OCI-LY3 (cell line): ENCODE measurements around the gene ITGB6.

Experiments used
- H2AFZ ChIP-seq: fragments of 200-600, 300-600 bp; shearing (Covaris generic); 2 replicates; pipeline ENCODE4 v1.6.0; 2014; ENCODE audit warnings: antibody characterized with exemption, low read depth, low read length
- H3K27ac ChIP-seq: fragments of 200-600, 300-600 bp; sonication (generic); 2 replicates; pipeline ENCODE4 v1.5.1; 2014; ENCODE audit warnings: mild to moderate bottlenecking, low read length, moderate library complexity, mixed read lengths
- H3K27me3 ChIP-seq: fragments of 200-600, 300-600 bp; sonication (generic); 2 replicates; pipeline ENCODE4 v1.6.1; 2014; ENCODE audit warnings: low read depth, low read length, mixed read lengths
- H3K36me3 ChIP-seq: fragments of 200-600, 300-600 bp; sonication (generic); replicated peaks from 2 replicates; pipeline ENCODE3; 2014; ENCODE audit warnings: low read depth, low read length, mixed read lengths
- H3K4me1 ChIP-seq: fragments of 300-600, 200-600 bp; sonication (generic); 2 replicates; pipeline ENCODE4 v1.6.1; 2014; ENCODE audit warnings: low read length, mixed read lengths
- H3K4me2 ChIP-seq: fragments of 200-600, 300-600 bp; sonication (generic); 2 replicates; pipeline ENCODE4 v1.6.1; 2014; ENCODE audit warnings: low read length, mixed read lengths
- H3K4me3 ChIP-seq: fragments of 300-600, 200-600 bp; sonication (generic); 2 replicates; pipeline ENCODE4 v1.5.1; 2014; ENCODE audit warnings: antibody characterized with exemption, mild to moderate bottlenecking, low read length, moderate library complexity
- H3K79me2 ChIP-seq: fragments of 300-600, 200-600 bp; shearing (Covaris generic); 2 replicates; pipeline ENCODE4 v1.6.1; 2014; ENCODE audit warnings: mild to moderate bottlenecking, low read length, mixed read lengths
- H3K9ac ChIP-seq: fragments of 300-600, 200-600 bp; shearing (Covaris generic); 2 replicates; pipeline ENCODE4 v1.6.0; 2014; ENCODE audit warnings: mild to moderate bottlenecking, low read length, moderate library complexity
- H3K9me3 ChIP-seq: fragments of 200-600, 300-600 bp; shearing (Covaris generic); 2 replicates; pipeline ENCODE4 v1.6.1; 2014; ENCODE audit warnings: low read length, mixed read lengths; ENCODE audit not compliant: insufficient read depth
- H4K20me1 ChIP-seq: fragments of 200-600, 300-600 bp; sonication (generic); 2 replicates; pipeline ENCODE4 v1.6.1; 2016; ENCODE audit warnings: low read length, mixed read lengths; ENCODE audit not compliant: insufficient read depth
- EZH2phosphoT487 ChIP-seq: fragments of 200-600 bp; shearing (Covaris generic); IDR thresholded peaks from 2 replicates; pipeline ENCODE4 v1.6.1; 2018; ENCODE audit warnings: antibody characterized with exemption, mixed run types, low read depth
- TF ChIP-seq, protein P1 (sequence below): fragments of 200-600, 300-600 bp; sonication (generic); IDR thresholded peaks from 2 replicates; pipeline ENCODE4 v1.5.1; 2014; ENCODE audit warnings: antibody characterized with exemption, low read length, low read depth

ITGB6 gene

DNA sequence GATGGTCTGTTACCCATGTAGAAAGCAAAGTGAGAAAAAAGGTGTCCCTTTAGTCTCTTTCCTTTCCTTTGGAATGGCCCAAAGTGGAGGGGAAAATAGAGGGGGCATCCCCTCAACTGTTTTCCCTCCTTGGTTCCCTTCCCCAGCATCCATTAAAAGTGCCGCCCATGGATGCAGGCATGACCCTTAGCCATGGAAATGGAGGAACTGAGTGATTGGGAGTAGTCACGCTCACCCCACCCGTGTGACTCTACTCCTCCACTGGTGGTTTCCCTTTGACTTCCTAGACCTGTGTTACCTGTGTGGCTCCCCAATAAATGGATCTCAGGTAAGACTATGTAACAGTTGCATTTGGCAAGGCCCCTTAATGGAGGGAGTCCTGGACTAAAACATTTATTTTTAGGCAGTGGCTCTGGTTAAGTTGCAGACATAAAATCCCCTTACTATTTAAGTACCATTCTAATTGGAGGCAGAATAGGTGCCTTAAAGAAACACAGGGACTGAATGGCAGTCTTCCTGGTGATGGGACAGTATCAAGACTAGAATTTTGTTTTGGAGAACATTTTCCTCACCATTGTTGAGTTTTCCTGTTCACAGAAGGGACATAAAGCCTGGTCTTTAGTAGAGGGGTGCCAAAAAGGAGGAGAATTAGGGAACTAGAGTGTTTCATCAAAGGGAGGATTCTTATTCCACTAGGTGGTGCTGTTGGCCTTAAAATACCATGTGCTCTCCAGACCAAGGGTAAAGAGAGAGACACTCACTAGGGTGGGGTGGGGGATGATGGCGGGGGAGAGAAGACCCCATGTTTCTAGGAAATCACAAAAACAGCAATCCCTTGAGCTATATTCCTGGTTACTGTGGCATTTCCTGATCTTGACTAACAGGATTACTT lies 112.0 kb downstream of the ITGB6 start:
- Histone ChIP-seq H3K36me3 (no peaks in the 10 kb centered on the region), H3K4me2 (no peak overlapping the region), H3K4me1 (no peaks in the 10 kb centered on the region), H3K27me3 (no peaks in the 10 kb centered on the region), H2AFZ (no peak overlapping the region), H3K79me2 (no peaks in the 10 kb centered on the region), H4K20me1 (no peaks in the 10 kb centered on the region), H3K9ac (no peak overlapping the region), H3K27ac (no peak overlapping the region), H3K9me3 (peaks cover 22% of the 10 kb centered on the region; the same call in 1 of the 2 replicates), H3K4me3 (no peak overlapping the region)
- TF ChIP-seq, protein P1, sequence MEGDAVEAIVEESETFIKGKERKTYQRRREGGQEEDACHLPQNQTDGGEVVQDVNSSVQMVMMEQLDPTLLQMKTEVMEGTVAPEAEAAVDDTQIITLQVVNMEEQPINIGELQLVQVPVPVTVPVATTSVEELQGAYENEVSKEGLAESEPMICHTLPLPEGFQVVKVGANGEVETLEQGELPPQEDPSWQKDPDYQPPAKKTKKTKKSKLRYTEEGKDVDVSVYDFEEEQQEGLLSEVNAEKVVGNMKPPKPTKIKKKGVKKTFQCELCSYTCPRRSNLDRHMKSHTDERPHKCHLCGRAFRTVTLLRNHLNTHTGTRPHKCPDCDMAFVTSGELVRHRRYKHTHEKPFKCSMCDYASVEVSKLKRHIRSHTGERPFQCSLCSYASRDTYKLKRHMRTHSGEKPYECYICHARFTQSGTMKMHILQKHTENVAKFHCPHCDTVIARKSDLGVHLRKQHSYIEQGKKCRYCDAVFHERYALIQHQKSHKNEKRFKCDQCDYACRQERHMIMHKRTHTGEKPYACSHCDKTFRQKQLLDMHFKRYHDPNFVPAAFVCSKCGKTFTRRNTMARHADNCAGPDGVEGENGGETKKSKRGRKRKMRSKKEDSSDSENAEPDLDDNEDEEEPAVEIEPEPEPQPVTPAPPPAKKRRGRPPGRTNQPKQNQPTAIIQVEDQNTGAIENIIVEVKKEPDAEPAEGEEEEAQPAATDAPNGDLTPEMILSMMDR: peak; percentile 39
- no peak for TF ChIP-seq EZH2phosphoT487

GRCh38 chr2:160085662-160086061 lies 114.4 kb downstream of the ITGB6 start:
- TF ChIP-seq EZH2phosphoT487: no peak
- TF ChIP-seq, protein P1: peak; percentile 20; the same call in 1 of the 2 replicates
- no peaks in the 10 kb centered on the region for H3K79me2 ChIP-seq
- no peak overlapping the region for H2AFZ ChIP-seq
- no peak overlapping the region for H3K27ac ChIP-seq
- H4K20me1 ChIP-seq: no peaks in the 10 kb centered on the region
- no peak overlapping the region for H3K4me3 ChIP-seq
- H3K36me3 ChIP-seq: no peaks in the 10 kb centered on the region
- H3K4me2 ChIP-seq: no peak overlapping the region
- peaks cover 22% of the 10 kb centered on the region; the same call in 1 of the 2 replicates for H3K9me3 ChIP-seq
- H3K27me3 ChIP-seq: no peaks in the 10 kb centered on the region
- no peaks in the 10 kb centered on the region for H3K4me1 ChIP-seq
- H3K9ac ChIP-seq: no peak overlapping the region

DNA sequence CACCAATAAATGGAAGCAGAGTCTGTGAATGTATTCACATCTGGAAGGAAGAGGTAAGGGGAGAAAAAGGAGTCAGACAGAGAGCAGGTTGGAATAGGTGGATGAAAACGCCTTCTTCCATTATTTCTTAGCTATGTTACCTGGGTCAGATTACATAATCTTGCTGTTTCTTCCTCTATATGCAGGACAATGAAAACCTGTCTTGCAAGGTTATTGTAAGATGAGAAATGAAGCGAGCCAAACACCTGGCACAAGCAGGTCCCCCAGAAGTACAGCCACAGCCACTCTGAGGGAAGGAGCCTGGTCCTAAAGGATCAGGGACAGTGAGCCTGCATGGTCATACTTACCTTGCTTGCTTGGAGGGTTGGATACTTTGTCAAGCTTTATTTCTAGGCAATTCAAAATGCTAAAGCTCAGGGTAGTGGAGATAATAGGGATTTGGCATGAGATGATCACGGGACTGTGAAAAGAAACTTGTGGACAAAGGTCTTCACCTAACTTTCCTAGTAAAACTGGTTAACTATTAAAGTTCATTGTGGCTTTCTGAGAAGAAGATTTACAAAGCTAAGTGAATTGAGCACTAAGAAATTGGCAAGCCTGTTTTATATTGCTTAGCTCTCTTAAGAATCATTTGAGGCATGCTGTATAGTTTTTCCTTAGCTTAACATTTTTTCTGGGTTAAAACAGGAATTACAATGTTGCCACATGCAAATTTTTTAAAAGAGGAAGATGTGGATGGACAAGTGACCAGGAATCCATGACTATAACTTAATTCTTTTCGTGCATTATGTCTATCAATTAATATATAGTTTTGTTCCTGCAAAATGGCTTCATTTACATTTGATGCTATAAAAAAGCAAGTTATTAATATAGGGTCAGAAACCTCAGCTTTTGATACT lies 121.9 kb downstream of the ITGB6 start:
- Histone ChIP-seq H3K27ac (no peak overlapping the region), H3K4me2 (no peak overlapping the region), H3K79me2 (no peaks in the 10 kb centered on the region), H3K36me3 (no peaks in the 10 kb centered on the region), H3K4me1 (no peaks in the 10 kb centered on the region), H3K9ac (no peak overlapping the region), H3K4me3 (no peak overlapping the region), H3K27me3 (no peaks in the 10 kb centered on the region), H2AFZ (no peak overlapping the region), H4K20me1 (no peaks in the 10 kb centered on the region), H3K9me3 (no peaks in the 10 kb centered on the region)
- TF ChIP-seq, protein P1: no peak
- no peak for TF ChIP-seq EZH2phosphoT487

DNA sequence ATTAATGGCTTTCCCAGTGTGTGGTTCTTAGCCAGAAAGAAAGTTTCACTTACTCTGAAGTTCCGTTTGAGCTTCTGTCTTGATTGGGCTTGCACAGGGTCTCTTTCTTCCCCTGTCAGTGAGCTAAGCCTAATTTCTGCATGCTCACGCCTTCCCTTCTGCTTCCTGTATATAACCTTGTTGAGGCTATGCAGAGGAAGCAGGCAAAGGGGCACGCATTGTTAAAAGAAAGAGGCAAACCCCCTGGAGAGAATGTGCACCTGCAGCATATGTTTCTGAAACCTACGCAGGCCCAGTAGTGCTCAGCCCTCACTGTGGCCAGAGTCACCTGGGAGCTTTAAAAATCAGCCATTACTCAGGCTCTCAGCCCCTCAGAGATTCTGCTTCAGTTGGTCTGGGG lies 123.2 kb downstream of the ITGB6 start:
- Histone ChIP-seq H4K20me1 (no peaks in the 10 kb centered on the region), H3K4me3 (no peak overlapping the region), H3K27me3 (no peaks in the 10 kb centered on the region), H3K9me3 (no peaks in the 10 kb centered on the region), H2AFZ (no peak overlapping the region), H3K79me2 (no peaks in the 10 kb centered on the region), H3K4me1 (no peaks in the 10 kb centered on the region), H3K36me3 (no peaks in the 10 kb centered on the region), H3K27ac (no peak overlapping the region), H3K9ac (no peak overlapping the region), H3K4me2 (no peak overlapping the region)
- TF ChIP-seq EZH2phosphoT487: no peak
- TF ChIP-seq, protein P1: no peak
